GM12878 (cell line): ENCODE data around the gene TSPAN19. TPM values are rescaled to one million over a fixed set of nuclear protein-coding genes. Genes with fewer than 3 reads are reported as not detected.

ENCODE experiments used
- ATAC-seq: fragments of 200-7000 bp; cut with Tn5 transposase; 3 replicates; pipeline ENCODE4 v1.9.1; 2020; ENCODE audit warnings: mild to moderate bottlenecking, moderate library complexity
- BruUV-seq: library from RNA; stranded (reverse); fragments of 400-500 nt; replicated peaks from 2 replicates; lab custom pipeline; 2021; lab: Mats Ljungman, UMichigan
- CTCF ChIA-PET: fragments of 300-600 bp; sonication (Branson Sonifier 250); formaldehyde crosslinking; extraction: SDS; loops from one replicate; lab custom pipeline; 2021; ENCODE audit warnings: inconsistent platforms; lab: Yijun Ruan, JAX
- POLR2A ChIA-PET: fragments of 350-600 bp; formaldehyde crosslinking; extraction: SDS; loops from one replicate; lab custom pipeline; 2021; ENCODE audit warnings: inconsistent platforms; lab: Charles Lee
- RAD21 ChIA-PET: fragments of 300-600 bp; sonication (Branson Sonifier 250); formaldehyde crosslinking; loops from one replicate; lab custom pipeline; 2023; ENCODE audit warnings: antibody characterized with exemption; ENCODE audit not compliant: unreplicated experiment; lab: Charles Lee
- SMC1A ChIA-PET: fragments of 300-600 bp; sonication (Branson Sonifier 250); formaldehyde crosslinking; loops from one replicate; lab custom pipeline; 2023; ENCODE audit not compliant: unreplicated experiment, uncharacterized antibody; lab: Charles Lee
- DNase-seq: peaks from one replicate; pipeline ENCODE4 v3.0.0-alpha.2; 2011; ENCODE audit warnings: low read depth, low spot score
- FAIRE-seq: peaks from 3 replicates; lab custom pipeline; 2011; peaks lifted over from hg19 to GRCh38; lab: Jason Lieb, UNC
- H2AFZ ChIP-seq: 2 replicates; pipeline ENCODE4 v1.6.0; 2011; ENCODE audit warnings: low read depth, low read length, control low read depth; ENCODE audit not compliant: control insufficient read depth
- H3K27ac ChIP-seq: 2 replicates; pipeline ENCODE4 v1.5.1; 2011; ENCODE audit warnings: control low read depth; ENCODE audit not compliant: control insufficient read depth, insufficient read depth
- H3K27me3 ChIP-seq, 2 experiments: replicated peaks in 1 of 2; 2 replicates each; pipeline versions ENCODE4 v1.6.0 to v1.6.1; 2011; ENCODE audit warnings: low read length in 1 of 2; ENCODE audit not compliant: control insufficient read depth in 2 of 2, insufficient read depth in 2 of 2
- H3K36me3 ChIP-seq, 2 experiments: 2 replicates each; pipeline ENCODE4 v1.5.1; 2011; ENCODE audit warnings: low read length in 1 of 2; ENCODE audit not compliant: control insufficient read depth in 2 of 2, insufficient read depth in 2 of 2
- H3K4me1 ChIP-seq: 2 replicates; pipeline ENCODE4 v1.6.1; 2011; ENCODE audit warnings: mild to moderate bottlenecking, low read length, moderate library complexity, mixed read lengths; ENCODE audit not compliant: control insufficient read depth, insufficient read depth
- H3K4me2 ChIP-seq: 2 replicates; pipeline ENCODE4 v1.6.0; 2011; ENCODE audit warnings: control low read depth; ENCODE audit not compliant: control insufficient read depth, insufficient read depth
- H3K4me3 ChIP-seq: fragments of 200-600 bp; sonication (generic); 2 replicates; pipeline ENCODE4 v1.5.1; 2016
- H3K79me2 ChIP-seq: 2 replicates; pipeline ENCODE4 v1.6.0; 2011; ENCODE audit warnings: low read length; ENCODE audit not compliant: control insufficient read depth, insufficient read depth
- H3K9ac ChIP-seq: 2 replicates; pipeline ENCODE4 v1.8.0; 2011; ENCODE audit warnings: low read length, control low read depth, mixed read lengths; ENCODE audit not compliant: control insufficient read depth, insufficient read depth
- H3K9me3 ChIP-seq: replicated peaks from 3 replicates; pipeline ENCODE4 v1.5.1; 2011; ENCODE audit warnings: mild to moderate bottlenecking, low read length; ENCODE audit not compliant: control insufficient read depth, insufficient read depth
- H4K20me1 ChIP-seq: 2 replicates; pipeline ENCODE4 v1.6.0; 2011; ENCODE audit not compliant: control insufficient read depth, insufficient read depth
- RELA ChIP-seq: fragments of 450-650 bp; IDR thresholded peaks from 2 replicates; pipeline ENCODE4 v1.8.0; 2014; ENCODE audit warnings: borderline replicate concordance; ENCODE audit not compliant: partially characterized antibody
- WGBS: methylation state at CpG from one replicate; pipeline ENCODE4 v1.1.6; 2016; ENCODE audit warnings: low lambda C conversion rate; ENCODE audit not compliant: insufficient replicate concordance, insufficient coverage; ENCODE audit errors: missing lambda C conversion rate; 5-methylcytosine and 5-hydroxymethylcytosine counted together
- in situ Hi-C: fragments of 300-500 bp; cut with MboI; formaldehyde crosslinking; loops from 9 replicates; pipeline ENCODE4 v1.14.3; 2018; ENCODE audit warnings: mixed read lengths
- intact Hi-C: fragments of 100-400 bp; cut with micrococcal nuclease; formaldehyde crosslinking; loops from one replicate; pipeline ENCODE4 v1.14.2; 2022; ENCODE audit not compliant: unreplicated experiment
- polyA plus RNA-seq, 11 experiments: library from polyadenylated mRNA; depleted of rRNA in 4 of 11; unstranded in 6 of 11; stranded (reverse) in 5 of 11; fragments of >200 nt; fragmentation: Nextera tagmentation in 4 of 11; fragmentation: Illumina TruSeq in 1 of 11; extraction: Ambion mirVana in 4 of 11; extraction: Trizol in 1 of 11; gene quantifications; 1 replicate in 1 of 11; 2 replicates in 10 of 11; pipeline versions ENCODE4 v1.2.1 to v1.2.3, GENCODE V29; 2011 to 2016; ENCODE audit warnings: inconsistent platforms in 2 of 11, missing spikeins in 2 of 11, low read depth in 1 of 11
- total RNA-seq, 4 experiments: library from RNA; depleted of rRNA in 3 of 4; stranded (reverse); fragments of >200 nt in 3 of 4; fragmentation: Illumina TruSeq in 1 of 4; extraction: Trizol in 1 of 4; gene quantifications; 2 replicates each; pipeline versions ENCODE4 v1.2.1 to v1.2.3, GENCODE V29; 2013 to 2021
- TF ChIP-seq, protein P1 (sequence below): fragments of 450-650 bp; IDR thresholded peaks from 2 replicates; pipeline ENCODE4 v1.6.1; 2016; ENCODE audit warnings: mild to moderate bottlenecking

TSPAN19 gene
- total and polyA plus RNA-seq, 10 of the 15 experiments (the other 5 are each of a cell fraction or from before 2014, with no cell fraction given), result not detected

DNA sequence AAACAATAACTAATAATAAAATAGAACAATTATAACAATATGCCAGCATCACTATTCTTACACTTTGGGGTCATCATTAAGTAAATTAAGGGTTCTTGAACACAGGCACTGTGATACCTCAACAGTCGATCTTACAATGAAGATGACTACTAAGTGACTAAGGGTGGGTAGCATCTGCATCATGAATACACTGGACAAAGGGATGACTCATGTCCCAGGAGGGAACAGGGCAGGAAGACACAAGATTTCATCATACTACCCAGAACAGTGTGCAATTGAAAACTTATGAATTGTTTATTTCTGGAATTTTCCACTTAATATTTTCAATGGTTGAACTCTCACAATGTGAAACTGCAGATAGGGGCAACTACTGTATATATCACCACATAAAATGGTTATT lies 19.7 kb downstream of the TSPAN19 start:
- H3K4me2 ChIP-seq, result no peak overlapping the region
- no peaks in the 10 kb centered on the region for H4K20me1 ChIP-seq
- ChIA-PET POLR2A (no interaction called here), CTCF (no interaction called here), RAD21 (no interaction called here), SMC1A (interaction anchor here (0.6 kb wide), 1 partner anchor 387 kb away, joined by 3 read pairs; no protein-coding TSS in a partner anchor)
- no peak overlapping the region for H3K9ac ChIP-seq
- H3K9me3 ChIP-seq, result no peaks in the 10 kb centered on the region
- H3K4me1 ChIP-seq, result no peaks in the 10 kb centered on the region
- DNase-seq, result no peak
- no peak overlapping the region for H2AFZ ChIP-seq
- intact Hi-C loops (no loop called here), in situ Hi-C loops (no loop called here)
- no peak overlapping the region for H3K4me3 ChIP-seq
- H3K27me3 ChIP-seq, result no peaks in the 10 kb centered on the region
- ATAC-seq, result no peak
- no peak for FAIRE-seq
- H3K27ac ChIP-seq, result no peak overlapping the region
- no peak for TF ChIP-seq RELA
- no peaks in the 10 kb centered on the region for H3K79me2 ChIP-seq
- no peaks in the 10 kb centered on the region for H3K36me3 ChIP-seq
- no TSS peak for BruUV-seq
- 0% methylated on average over 1 of the region's 1 CpG for WGBS

DNA sequence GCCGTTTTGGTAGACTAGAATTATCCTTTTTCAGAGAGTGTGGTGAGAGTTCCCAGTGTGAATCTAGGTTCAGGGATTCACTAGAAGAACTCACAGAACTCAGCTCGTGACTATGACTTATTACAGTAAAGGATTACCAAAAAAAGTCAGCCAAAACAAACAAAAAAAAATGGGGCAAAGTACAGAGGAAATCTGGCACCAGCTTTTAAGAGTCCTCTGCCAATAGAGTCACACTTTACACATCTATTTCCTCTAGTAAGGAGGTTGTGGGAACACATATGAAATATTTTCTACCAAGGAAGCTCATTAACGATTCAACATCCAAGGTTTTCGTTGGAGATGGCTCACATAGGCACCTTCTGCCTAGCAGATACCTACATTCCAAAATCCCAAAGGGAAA lies 28.2 kb downstream of the TSPAN19 start:
- ChIA-PET SMC1A (interaction anchor here (0.6 kb wide), 1 partner anchor 516 kb away, joined by 4 read pairs; no protein-coding TSS in a partner anchor), RAD21 (no interaction called here)
- TF ChIP-seq, protein P1, sequence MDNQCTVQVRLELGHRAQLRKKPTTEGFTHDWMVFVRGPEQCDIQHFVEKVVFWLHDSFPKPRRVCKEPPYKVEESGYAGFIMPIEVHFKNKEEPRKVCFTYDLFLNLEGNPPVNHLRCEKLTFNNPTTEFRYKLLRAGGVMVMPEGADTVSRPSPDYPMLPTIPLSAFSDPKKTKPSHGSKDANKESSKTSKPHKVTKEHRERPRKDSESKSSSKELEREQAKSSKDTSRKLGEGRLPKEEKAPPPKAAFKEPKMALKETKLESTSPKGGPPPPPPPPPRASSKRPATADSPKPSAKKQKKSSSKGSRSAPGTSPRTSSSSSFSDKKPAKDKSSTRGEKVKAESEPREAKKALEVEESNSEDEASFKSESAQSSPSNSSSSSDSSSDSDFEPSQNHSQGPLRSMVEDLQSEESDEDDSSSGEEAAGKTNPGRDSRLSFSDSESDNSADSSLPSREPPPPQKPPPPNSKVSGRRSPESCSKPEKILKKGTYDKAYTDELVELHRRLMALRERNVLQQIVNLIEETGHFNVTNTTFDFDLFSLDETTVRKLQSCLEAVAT, result no peak

More for the DNA sequence above, 28.2 kb downstream of the TSPAN19 start:
- no peaks in the 10 kb centered on the region for H4K20me1 ChIP-seq
- in situ Hi-C loops (no loop called here), intact Hi-C loops (no loop called here)
- no peaks in the 10 kb centered on the region for H3K9me3 ChIP-seq
- no peak overlapping the region for H3K9ac ChIP-seq
- 0% methylated on average over 4 of the region's 4 CpGs for WGBS
- DNase-seq (no peak), FAIRE-seq (no peak), ATAC-seq (no peak)
- no peak overlapping the region for H3K4me3 ChIP-seq
- BruUV-seq, result no TSS peak
- H3K4me2 ChIP-seq, result no peak overlapping the region
- H3K27ac ChIP-seq, result no peak overlapping the region
- H3K27me3 ChIP-seq, result no peaks in the 10 kb centered on the region
- H3K4me1 ChIP-seq, result no peaks in the 10 kb centered on the region
- ChIA-PET POLR2A (no interaction called here), CTCF (interaction anchor here (1.6 kb wide), 1 partner anchor 21 kb away, joined by 5 read pairs; no protein-coding TSS in a partner anchor)
- H2AFZ ChIP-seq, result no peak overlapping the region
- H3K79me2 ChIP-seq, result no peaks in the 10 kb centered on the region
- H3K36me3 ChIP-seq, result no peaks in the 10 kb centered on the region
